OCI-LY1 (cell line): Measurements from ENCODE around the gene TMEM47.

Experiments used
- H2AFZ ChIP-seq: fragments of 200-600 bp; sonication (generic), shearing (Covaris generic); 2 replicates; pipeline ENCODE4 v1.6.0; 2014; ENCODE audit warnings: antibody characterized with exemption, mild to moderate bottlenecking, low read length
- H3F3A ChIP-seq: fragments of 200-600 bp; sonication (generic), shearing (Covaris generic); 2 replicates; pipeline ENCODE4 v1.6.0; 2014; ENCODE audit warnings: mild to moderate bottlenecking, antibody characterized with exemption, low read length, moderate library complexity; ENCODE audit not compliant: insufficient read depth
- H3K27ac ChIP-seq: fragments of 200-600 bp; sonication (generic); 2 replicates; pipeline ENCODE4 v1.5.1; 2014; ENCODE audit warnings: low read length, mixed run types, mild to moderate bottlenecking, low read depth; ENCODE audit not compliant: poor library complexity, severe bottlenecking
- H3K27me3 ChIP-seq: fragments of 200-600 bp; sonication (generic); 2 replicates; pipeline ENCODE4 v1.6.0; 2014; ENCODE audit warnings: antibody characterized with exemption, mild to moderate bottlenecking, low read length, moderate library complexity; ENCODE audit not compliant: insufficient read depth
- H3K36me3 ChIP-seq: fragments of 200-600 bp; sonication (generic); 2 replicates; pipeline ENCODE4 v1.6.1; 2014; ENCODE audit warnings: mild to moderate bottlenecking, antibody characterized with exemption, low read length, moderate library complexity, mixed read lengths; ENCODE audit not compliant: insufficient read depth
- H3K4me1 ChIP-seq: fragments of 200-600 bp; sonication (generic); 2 replicates; pipeline ENCODE4 v1.5.1; 2014; ENCODE audit warnings: mild to moderate bottlenecking, low read length, moderate library complexity; ENCODE audit not compliant: insufficient read depth, severe bottlenecking
- H3K4me2 ChIP-seq: fragments of 200-600 bp; sonication (generic), shearing (Covaris generic); 2 replicates; pipeline ENCODE4 v1.6.1; 2014; ENCODE audit warnings: low read length
- H3K4me3 ChIP-seq: fragments of 200-600 bp; sonication (generic); 2 replicates; pipeline ENCODE4 v1.5.1; 2014; ENCODE audit warnings: low read length, low read depth, mild to moderate bottlenecking, mixed read lengths; ENCODE audit not compliant: poor library complexity, severe bottlenecking
- H3K79me2 ChIP-seq: fragments of 200-600 bp; shearing (Covaris generic); 2 replicates; pipeline ENCODE4 v1.6.1; 2016; ENCODE audit warnings: mixed run types, low read length, mixed read lengths; ENCODE audit not compliant: insufficient read depth
- H3K9ac ChIP-seq: fragments of 200-600 bp; sonication (generic), shearing (Covaris generic); 2 replicates; pipeline ENCODE4 v1.6.1; 2014; ENCODE audit warnings: mild to moderate bottlenecking, low read length, mixed read lengths
- H3K9me2 ChIP-seq: fragments of 200-600 bp; sonication (generic), shearing (Covaris generic); 2 replicates; pipeline ENCODE4 v1.6.1; 2014; ENCODE audit warnings: low read depth, mild to moderate bottlenecking, low read length, mixed read lengths
- H3K9me3 ChIP-seq: fragments of 200-600 bp; shearing (Covaris generic); 2 replicates; pipeline ENCODE4 v1.6.1; 2014; ENCODE audit warnings: low read length, mixed read lengths
- H4K20me1 ChIP-seq: fragments of 200-600 bp; sonication (generic), shearing (Covaris generic); 2 replicates; pipeline ENCODE4 v1.6.0; 2016; ENCODE audit warnings: mild to moderate bottlenecking, low read length; ENCODE audit not compliant: insufficient read depth
- CTCF ChIP-seq: fragments of 200-600 bp; sonication (generic), shearing (Covaris generic); IDR thresholded peaks from 2 replicates; pipeline ENCODE4 v1.5.1; 2017; ENCODE audit warnings: mild to moderate bottlenecking, antibody characterized with exemption, low read length, moderate library complexity, mixed read lengths
- EZH2 ChIP-seq: fragments of 200-600 bp; sonication (generic), shearing (Covaris generic); IDR thresholded peaks from 2 replicates; pipeline ENCODE4 v1.8.0; 2017; ENCODE audit warnings: borderline replicate concordance, mixed run types, mild to moderate bottlenecking, antibody characterized with exemption, low read length, moderate library complexity, mixed read lengths

Gene TMEM47

GRCh38 chrX:34586936-34587335, 70.1 kb downstream of the TMEM47 start:
- Histone ChIP-seq H3K4me3 (no peak overlapping the region), H3K36me3 (no peaks in the 10 kb centered on the region), H2AFZ (no peak overlapping the region), H3K79me2 (no peaks in the 10 kb centered on the region), H3F3A (no peaks in the 10 kb centered on the region), H3K9me2 (no peaks in the 10 kb centered on the region), H3K9ac (no peak overlapping the region), H4K20me1 (no peaks in the 10 kb centered on the region), H3K27ac (no peak overlapping the region), H3K4me1 (no peaks in the 10 kb centered on the region), H3K27me3 (no peaks in the 10 kb centered on the region), H3K4me2 (no peak overlapping the region), H3K9me3 (no peaks in the 10 kb centered on the region)
- no peak for TF ChIP-seq EZH2
- no peak for TF ChIP-seq CTCF

- Histone ChIP-seq H3K27ac (no peak overlapping the region), H3K4me3 (no peak overlapping the region), H3K4me2 (no peak overlapping the region), H3F3A (no peaks in the 10 kb centered on the region), H3K9ac (no peak overlapping the region), H3K79me2 (no peaks in the 10 kb centered on the region), H3K4me1 (no peaks in the 10 kb centered on the region), H2AFZ (no peak overlapping the region), H4K20me1 (no peaks in the 10 kb centered on the region), H3K9me2 (no peaks in the 10 kb centered on the region), H3K9me3 (no peaks in the 10 kb centered on the region), H3K36me3 (no peaks in the 10 kb centered on the region), H3K27me3 (no peaks in the 10 kb centered on the region)
- TF ChIP-seq EZH2 = no peak
- TF ChIP-seq CTCF = no peak
These were observed 70.7 kb downstream of the TMEM47 start for GRCh38 chrX:34586346-34586911.

- Histone ChIP-seq H3K36me3 (no peaks in the 10 kb centered on the region), H3K4me2 (no peak overlapping the region), H3F3A (no peaks in the 10 kb centered on the region), H3K9me2 (no peaks in the 10 kb centered on the region), H3K4me3 (no peak overlapping the region), H4K20me1 (no peaks in the 10 kb centered on the region), H3K9me3 (no peaks in the 10 kb centered on the region), H3K9ac (no peak overlapping the region), H3K79me2 (no peaks in the 10 kb centered on the region), H3K4me1 (no peaks in the 10 kb centered on the region), H3K27ac (no peak overlapping the region), H3K27me3 (no peaks in the 10 kb centered on the region), H2AFZ (no peak overlapping the region)
- no peak for TF ChIP-seq CTCF
- TF ChIP-seq EZH2 = no peak
These were observed 71.5 kb downstream of the TMEM47 start for GRCh38 chrX:34585561-34585960.
